Measurements from ENCODE around the gene PTGFRN.

- TF ChIP-seq CTCF (IDR thresholded peaks at IDR 0.05; ENCODE audit: poor library complexity, severe bottlenecking) (no peak), REST (IDR thresholded peaks at IDR 0.05; ENCODE audit: borderline replicate concordance) (no peak), EZH2 (IDR thresholded peaks at IDR 0.05; ENCODE audit: borderline replicate concordance, insufficient read depth, low read length, poor library complexity, severe bottlenecking) (no peak), POLR2AphosphoS5 (IDR thresholded peaks at IDR 0.05) (no peak), MXI1 (conservative IDR thresholded peaks at IDR 0.05; ENCODE audit: poor library complexity, severe bottlenecking) (no peak)
Measured at GRCh38 chr1:116981521-116982037, 71.9 kb downstream of the PTGFRN start.
